Kidney epithelial cell (primary cell): ENCODE measurements around the gene BMP7. TPM values are rescaled to one million over a fixed set of nuclear protein-coding genes. Genes with fewer than 3 reads are reported as not detected.

Experiments
- DNase-seq: peaks from one replicate; pipeline ENCODE4 v3.0.0-alpha.2; 2010; ENCODE audit warnings: low read depth
- H3K27me3 ChIP-seq: 2 replicates; pipeline ENCODE4 v1.6.0; 2011; ENCODE audit warnings: low read length; ENCODE audit not compliant: control insufficient read depth, insufficient read depth
- H3K36me3 ChIP-seq: 2 replicates; pipeline ENCODE4 v1.5.1; 2011; ENCODE audit warnings: low read length; ENCODE audit not compliant: control insufficient read depth, insufficient read depth
- H3K4me3 ChIP-seq: 2 replicates; pipeline ENCODE4 v1.5.1; 2011; ENCODE audit warnings: low read depth, mild to moderate bottlenecking, control low read depth, low read length
- total RNA-seq: library from RNA; depleted of rRNA; stranded (reverse); fragments of >200 nt; gene quantifications from 2 replicates; pipeline ENCODE4 v1.2.3, GENCODE V29; 2015
- TF ChIP-seq, protein P1 (sequence below): IDR thresholded peaks from 2 replicates; pipeline ENCODE4 v1.5.1; 2011; ENCODE audit warnings: mild to moderate bottlenecking, moderate library complexity, low read length, control low read depth, inconsistent platforms; ENCODE audit not compliant: insufficient read depth, poor library complexity, severe bottlenecking

Gene BMP7
- total RNA-seq, 1 donor from 2014 or later, result 21.8 TPM

DNA sequence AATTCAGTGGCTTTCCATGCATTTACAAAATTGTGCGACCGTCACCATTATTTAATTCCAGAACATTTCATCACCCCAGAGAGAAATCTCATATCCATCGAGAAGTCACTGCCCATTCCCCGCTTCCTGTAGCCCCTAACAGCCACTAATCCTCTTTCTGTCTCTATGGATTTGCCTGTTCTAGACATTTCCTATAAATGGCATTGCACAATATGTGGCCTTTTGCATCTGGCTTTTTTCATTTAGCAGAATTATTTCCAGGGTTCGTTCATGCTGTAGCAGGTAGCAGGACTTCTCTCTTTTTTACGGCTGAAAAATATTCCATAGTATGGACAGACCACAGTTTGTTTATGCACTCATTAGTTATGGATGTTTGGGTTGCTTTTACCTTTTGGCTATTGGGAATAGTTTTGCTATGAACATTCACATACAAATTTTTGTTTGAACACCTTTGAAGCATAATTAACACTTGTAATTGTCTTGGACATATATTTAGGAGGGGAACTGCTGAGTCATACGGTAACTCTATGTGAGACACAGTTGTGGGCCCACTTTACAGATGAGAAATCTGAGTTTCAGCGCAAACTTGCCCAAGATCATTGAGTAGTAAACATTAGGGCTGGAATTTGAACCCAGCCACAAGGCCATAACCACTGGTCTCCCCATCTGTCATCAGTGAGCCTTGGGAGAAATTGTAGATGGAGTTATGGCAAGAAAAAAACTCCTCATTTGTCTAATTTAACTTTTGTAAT, 126.9 kb downstream of the BMP7 start:
- no peak for DNase-seq
- no peaks in the 10 kb centered on the region for H3K27me3 ChIP-seq
- no peak overlapping the region for H3K4me3 ChIP-seq
- H3K36me3 ChIP-seq, result no peaks in the 10 kb centered on the region
- TF ChIP-seq, protein P1, sequence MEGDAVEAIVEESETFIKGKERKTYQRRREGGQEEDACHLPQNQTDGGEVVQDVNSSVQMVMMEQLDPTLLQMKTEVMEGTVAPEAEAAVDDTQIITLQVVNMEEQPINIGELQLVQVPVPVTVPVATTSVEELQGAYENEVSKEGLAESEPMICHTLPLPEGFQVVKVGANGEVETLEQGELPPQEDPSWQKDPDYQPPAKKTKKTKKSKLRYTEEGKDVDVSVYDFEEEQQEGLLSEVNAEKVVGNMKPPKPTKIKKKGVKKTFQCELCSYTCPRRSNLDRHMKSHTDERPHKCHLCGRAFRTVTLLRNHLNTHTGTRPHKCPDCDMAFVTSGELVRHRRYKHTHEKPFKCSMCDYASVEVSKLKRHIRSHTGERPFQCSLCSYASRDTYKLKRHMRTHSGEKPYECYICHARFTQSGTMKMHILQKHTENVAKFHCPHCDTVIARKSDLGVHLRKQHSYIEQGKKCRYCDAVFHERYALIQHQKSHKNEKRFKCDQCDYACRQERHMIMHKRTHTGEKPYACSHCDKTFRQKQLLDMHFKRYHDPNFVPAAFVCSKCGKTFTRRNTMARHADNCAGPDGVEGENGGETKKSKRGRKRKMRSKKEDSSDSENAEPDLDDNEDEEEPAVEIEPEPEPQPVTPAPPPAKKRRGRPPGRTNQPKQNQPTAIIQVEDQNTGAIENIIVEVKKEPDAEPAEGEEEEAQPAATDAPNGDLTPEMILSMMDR, result no peak

DNA sequence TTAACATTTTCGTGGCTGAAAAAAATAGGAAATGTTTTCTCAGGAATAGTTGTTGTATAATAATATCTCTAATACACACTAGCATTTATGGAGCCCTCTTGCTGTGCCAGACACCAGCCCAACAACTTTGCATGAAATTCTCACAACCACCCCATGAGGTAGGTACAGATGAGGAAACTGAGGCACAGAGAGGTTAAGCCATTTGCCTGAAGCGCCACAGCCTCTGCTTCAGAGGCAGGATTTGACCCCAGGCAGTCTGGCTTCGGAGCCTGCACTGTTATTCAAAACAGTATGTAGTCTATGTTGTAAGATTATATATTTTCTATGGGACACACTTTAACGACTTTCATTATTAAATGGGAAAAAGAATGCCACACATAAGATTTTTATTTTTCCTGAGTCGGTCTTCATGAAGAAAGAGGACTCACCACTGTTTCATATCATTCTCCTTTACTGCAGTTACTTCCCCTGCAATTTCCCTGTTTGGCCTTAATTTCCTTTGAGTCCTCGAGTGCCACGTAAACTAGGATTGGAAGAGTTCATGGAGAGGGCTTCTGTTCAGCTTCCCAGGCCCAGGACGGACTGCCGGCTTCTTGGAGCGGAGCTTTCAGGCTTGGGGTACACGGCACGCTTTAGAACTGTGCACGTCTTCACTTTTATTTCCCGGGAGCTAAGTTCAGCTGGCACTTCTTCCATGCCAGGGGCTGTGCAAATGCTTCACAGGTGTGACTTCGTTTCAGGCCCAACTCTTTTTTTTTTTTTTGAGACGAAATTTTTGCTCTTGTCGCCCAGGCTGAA, 128.0 kb downstream of the BMP7 start:
- TF ChIP-seq, protein P1, result no peak
- H3K4me3 ChIP-seq, result no peak overlapping the region
- no peaks in the 10 kb centered on the region for H3K27me3 ChIP-seq
- no peaks in the 10 kb centered on the region for H3K36me3 ChIP-seq
- no peak for DNase-seq

DNA sequence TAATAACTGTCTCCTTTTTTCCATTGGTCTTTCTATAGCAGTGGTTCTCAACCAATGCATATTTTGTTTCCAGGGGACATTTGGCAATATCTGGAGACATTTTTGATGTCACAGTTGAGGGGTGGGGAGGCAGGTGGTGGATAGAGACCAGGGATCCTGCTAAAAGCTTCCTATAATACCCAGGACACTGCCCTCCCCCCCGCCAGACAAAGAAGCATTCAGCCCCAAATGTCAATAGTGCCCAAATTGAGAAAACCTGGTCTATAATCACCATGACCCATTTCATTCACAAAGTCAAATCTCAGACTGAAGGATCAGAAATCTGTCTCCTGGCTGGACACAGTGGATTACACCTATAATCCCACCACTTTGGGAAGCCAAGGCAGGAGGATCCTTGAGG, 128.8 kb downstream of the BMP7 start:
- Histone ChIP-seq H3K27me3 (no peaks in the 10 kb centered on the region), H3K4me3 (no peak overlapping the region), H3K36me3 (no peaks in the 10 kb centered on the region)
- TF ChIP-seq, protein P1, result no peak
- no peak for DNase-seq

DNA sequence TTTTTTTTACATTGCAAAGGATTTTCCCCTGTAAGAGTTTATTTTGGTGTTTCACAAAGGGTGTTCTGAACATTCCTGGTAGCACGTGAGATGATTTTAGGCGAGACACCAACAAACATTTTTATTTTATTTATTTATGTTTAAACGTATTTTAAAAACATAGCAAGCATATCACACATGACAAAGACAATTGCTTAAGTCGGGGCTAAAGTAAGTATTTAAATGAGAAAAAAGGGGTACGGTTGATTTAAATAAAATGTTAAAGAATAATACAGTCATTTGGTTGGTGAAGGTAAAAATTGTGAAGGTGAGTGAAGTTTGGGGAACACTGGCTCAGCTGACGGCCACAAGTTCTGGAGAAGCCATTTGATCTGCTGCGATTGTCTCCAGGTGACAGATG, 129.7 kb downstream of the BMP7 start:
- Histone ChIP-seq H3K36me3 (no peaks in the 10 kb centered on the region), H3K27me3 (no peaks in the 10 kb centered on the region), H3K4me3 (no peak overlapping the region)
- TF ChIP-seq, protein P1, result no peak
- no peak for DNase-seq

DNA sequence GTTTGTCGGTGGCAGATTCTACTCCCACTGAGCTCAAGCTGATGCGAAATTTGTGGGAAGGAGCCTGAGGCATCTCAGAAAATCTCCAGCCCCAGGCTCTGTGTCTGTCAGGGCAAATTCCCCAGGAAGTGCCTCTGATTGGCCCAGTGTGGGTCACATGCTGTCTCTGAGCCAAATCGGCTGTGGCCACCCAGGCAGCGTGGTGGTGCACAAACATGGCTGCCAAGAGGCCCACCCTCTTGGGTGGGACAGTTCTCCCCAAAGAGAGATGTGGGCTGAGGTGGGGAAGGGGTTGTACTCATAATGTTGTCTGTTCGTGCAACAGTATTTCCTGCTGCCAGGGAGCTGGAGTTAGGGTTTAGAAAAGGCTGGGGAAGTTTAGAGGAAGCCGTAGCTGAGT, 130.6 kb downstream of the BMP7 start:
- no peaks in the 10 kb centered on the region for H3K27me3 ChIP-seq
- no peak for DNase-seq
- H3K4me3 ChIP-seq, result no peak overlapping the region
- TF ChIP-seq, protein P1, result no peak
- H3K36me3 ChIP-seq, result no peaks in the 10 kb centered on the region

DNA sequence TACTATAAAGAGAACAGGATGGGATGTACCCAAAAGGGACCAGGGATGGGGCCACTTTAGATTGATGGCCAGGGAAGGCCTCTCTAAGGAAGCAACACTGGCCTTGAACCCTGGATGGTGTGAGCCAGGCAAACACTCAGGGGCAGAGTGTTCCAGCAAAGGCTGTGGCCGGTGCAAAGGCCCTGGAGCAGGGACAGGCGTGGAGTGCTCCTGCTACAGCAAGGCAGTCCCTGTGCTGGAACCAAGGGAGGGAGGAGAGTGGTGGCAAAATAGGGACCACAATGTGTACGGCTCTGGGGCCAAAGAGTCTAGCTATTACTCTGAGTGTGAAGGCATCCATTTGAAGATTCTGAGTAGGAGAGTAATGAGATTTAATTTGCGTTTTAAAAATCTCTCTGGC, 131.6 kb downstream of the BMP7 start:
- TF ChIP-seq, protein P1, result no peak
- Histone ChIP-seq H3K4me3 (no peak overlapping the region), H3K36me3 (no peaks in the 10 kb centered on the region), H3K27me3 (no peaks in the 10 kb centered on the region)
- DNase-seq, result no peak
